GM12864 (cell line): ENCODE data around the gene SFMBT2.

Experiments
- DNase-seq: peaks from one replicate; pipeline ENCODE4 v3.0.0-alpha.2; 2011; ENCODE audit warnings: low read depth
- H3K4me3 ChIP-seq: 2 replicates; pipeline ENCODE4 v1.5.1; 2011; ENCODE audit warnings: mild to moderate bottlenecking, low read depth, low read length, control low read depth
- CTCF ChIP-seq: IDR thresholded peaks from 2 replicates; pipeline ENCODE4 v1.5.1; 2011; ENCODE audit warnings: low read depth, mild to moderate bottlenecking, moderate library complexity, low read length, control low read depth, inconsistent platforms; ENCODE audit errors: missing control alignments

SFMBT2 gene

GRCh38 chr10:7410862-7411670 is at the start of gene SFMBT2:
SFMBT2 (minus strand) TSS chr10:7411034; CDS start chr10:7381898, 29,136 bp downstream.
- H3K4me3 ChIP-seq: peak within 1 kb of the TSS; percentile 84
- no peak for DNase-seq
- no peak for TF ChIP-seq CTCF

GRCh38 chr10:7460006-7460405 is 49.2 kb upstream of the SFMBT2 start:
- no peak for TF ChIP-seq CTCF
- no peak for DNase-seq
- no peak overlapping the region for H3K4me3 ChIP-seq

DNA sequence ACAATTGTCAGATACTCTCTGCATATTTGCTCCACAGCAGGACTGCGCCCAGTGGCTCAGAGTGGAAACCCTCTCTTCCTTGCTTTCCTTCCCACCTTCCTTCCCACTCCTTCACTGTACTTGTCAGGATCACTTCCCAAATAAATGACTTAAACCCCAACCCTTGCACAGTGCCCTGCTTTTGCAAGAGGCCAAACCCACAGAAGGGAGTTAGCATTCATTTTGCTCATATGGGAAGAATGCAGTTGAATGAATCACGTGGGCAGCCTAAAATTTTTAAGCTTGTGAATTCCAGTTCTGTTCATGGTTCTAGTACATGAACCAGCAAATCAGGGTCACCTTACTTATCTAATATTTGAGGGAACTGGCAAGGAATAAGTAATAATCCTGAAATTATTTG is 47.7 kb upstream of the SFMBT2 start:
- no peak for DNase-seq
- no peak for TF ChIP-seq CTCF
- no peak overlapping the region for H3K4me3 ChIP-seq

- no peak for TF ChIP-seq CTCF
These were observed 46.9 kb upstream of the SFMBT2 start for GRCh38 chr10:7457478-7458316.

GRCh38 chr10:7449063-7449695 is 38.3 kb upstream of the SFMBT2 start:
- H3K4me3 ChIP-seq: no peak overlapping the region
- no peak for TF ChIP-seq CTCF
- DNase-seq: no peak

More at GRCh38 chr10:7457478-7458316, 46.9 kb upstream of the SFMBT2 start:
- H3K4me3 ChIP-seq: no peak overlapping the region; the same call in 1 of the 2 replicates
- DNase-seq: peak; percentile 70

DNA sequence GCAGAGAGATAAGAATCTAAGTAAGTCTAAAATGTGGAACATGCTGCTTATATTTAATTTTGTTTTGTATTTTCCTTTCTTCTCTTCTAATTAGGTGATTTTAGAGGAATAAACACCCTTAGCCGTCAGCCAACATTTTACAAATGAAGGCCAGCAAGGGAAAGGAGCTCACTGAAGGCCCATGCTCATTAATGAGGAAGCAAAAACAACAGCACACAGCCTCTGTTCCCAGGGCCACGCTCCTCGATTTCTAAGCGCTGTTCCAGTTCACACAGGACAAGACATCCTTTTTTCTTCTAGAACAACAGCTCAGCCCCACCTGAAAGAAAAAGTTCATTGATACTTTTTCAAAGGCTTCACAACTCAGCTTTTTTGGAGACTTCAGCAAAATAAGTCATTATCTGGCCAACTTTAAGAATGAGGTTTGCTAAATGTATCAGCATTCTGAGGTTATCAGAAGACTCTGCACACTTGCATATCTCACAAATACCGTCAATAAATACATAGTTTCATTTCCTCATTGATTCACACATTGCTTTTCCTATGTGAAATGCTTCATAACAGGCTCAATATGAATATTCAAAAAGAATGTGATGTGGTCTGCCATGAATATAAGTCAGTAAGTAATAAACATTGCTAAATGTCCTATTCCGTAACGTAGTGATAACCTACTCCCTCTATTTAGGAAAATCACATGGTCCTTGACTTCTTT is 34.8 kb upstream of the SFMBT2 start:
- DNase-seq: no peak
- no peak overlapping the region for H3K4me3 ChIP-seq
- TF ChIP-seq CTCF: no peak
